ENCODE measurements around the gene CXCL12. TPM values are rescaled to one million over a fixed set of nuclear protein-coding genes. Genes with fewer than 3 reads are reported as not detected.
A peak's percentile ranks its signal among the peaks of the same experiment; 100 is the strongest.

Gene CXCL12
- total RNA-seq, 2 donors from 2014 or later, result 0.91 to 13.5 TPM

GRCh38 chr10:44419790-44420549, 35.1 kb upstream of the CXCL12 start:
- no peak overlapping the region for H3K9ac ChIP-seq (ENCODE audit: extremely low read depth, low read length, poor library complexity, severe bottlenecking)
- H3K4me1 Mint-ChIP-seq, result peaks cover 8% of the 10 kb centered on the region
- H3K4me3 Mint-ChIP-seq, result no peak overlapping the region
- peaks cover 2% of the 10 kb centered on the region for H3K36me3 Mint-ChIP-seq (ENCODE audit: low read depth)
- no peak for TF ChIP-seq CTCF (conservative IDR thresholded peaks at IDR 0.05)
- no peaks in the 10 kb centered on the region for H3K36me3 ChIP-seq (ENCODE audit: control insufficient read depth, insufficient read depth, low read length)
- 84% methylated on average over 2 of the region's 2 CpGs; no CpG with 5 or more reads in 1 of the 2 experiments for WGBS, 2 experiments (ENCODE audit: insufficient coverage in 1 of 2, insufficient read length in 1 of 2)
- DNase-seq, result no peak
- H3K9me3 Mint-ChIP-seq, result peaks cover 8% of the 10 kb centered on the region
- peaks cover 6% of the 10 kb centered on the region for H3K27me3 Mint-ChIP-seq (ENCODE audit: insufficient read depth)
- no peak overlapping the region for H3K27ac ChIP-seq (ENCODE audit: low read depth, low read length)
- no peak overlapping the region for H3K4me3 ChIP-seq (ENCODE audit: low read length)
- H3K27me3 ChIP-seq (ENCODE audit: control insufficient read depth, insufficient read depth, low read length, poor library complexity, severe bottlenecking), result no peaks in the 10 kb centered on the region
- no peaks in the 10 kb centered on the region for H3K4me1 ChIP-seq (ENCODE audit: control insufficient read depth, insufficient read depth, low read length)
- no peak overlapping the region for H3K27ac Mint-ChIP-seq
- peaks cover 7% of the 10 kb centered on the region for H3K9me3 ChIP-seq (ENCODE audit: control insufficient read depth, low read length)

- Histone ChIP-seq H3K9ac (ENCODE audit: extremely low read depth, low read length, poor library complexity, severe bottlenecking) (no peak overlapping the region), H3K27me3 (ENCODE audit: control insufficient read depth, insufficient read depth, low read length, poor library complexity, severe bottlenecking) (no peaks in the 10 kb centered on the region), H3K4me1 (ENCODE audit: control insufficient read depth, insufficient read depth, low read length) (no peaks in the 10 kb centered on the region), H3K4me3 (ENCODE audit: low read length) (no peak overlapping the region), H3K27ac (ENCODE audit: low read depth, low read length) (no peak overlapping the region), H3K9me3 (ENCODE audit: control insufficient read depth, low read length) (peaks cover 9% of the 10 kb centered on the region), H3K36me3 (ENCODE audit: control insufficient read depth, insufficient read depth, low read length) (no peaks in the 10 kb centered on the region)
- peaks cover 2% of the 10 kb centered on the region for H3K36me3 Mint-ChIP-seq (ENCODE audit: low read depth)
- H3K27ac Mint-ChIP-seq, result no peak overlapping the region
- H3K4me3 Mint-ChIP-seq, result no peak overlapping the region
- no peak for TF ChIP-seq CTCF (conservative IDR thresholded peaks at IDR 0.05)
- H3K27me3 Mint-ChIP-seq (ENCODE audit: insufficient read depth), result peaks cover 6% of the 10 kb centered on the region
- peak; percentile 22 for DNase-seq
- H3K4me1 Mint-ChIP-seq, result no peaks in the 10 kb centered on the region
- peaks cover 14% of the 10 kb centered on the region for H3K9me3 Mint-ChIP-seq
- 94 to 99% methylated on average over 6 to 8 of the region's 8 CpGs for WGBS, 2 experiments (ENCODE audit: insufficient coverage in 1 of 2, insufficient read length in 1 of 2)
Observed at GRCh38 chr10:44418637-44419036, 33.7 kb upstream of the CXCL12 start.

- H3K4me3 ChIP-seq (ENCODE audit: low read length), result no peak overlapping the region
- peaks cover 6% of the 10 kb centered on the region for H3K27me3 Mint-ChIP-seq (ENCODE audit: insufficient read depth)
Observed at GRCh38 chr10:44417761-44418160, 32.9 kb upstream of the CXCL12 start.

More at GRCh38 chr10:44417761-44418160, 32.9 kb upstream of the CXCL12 start:
- H3K27ac Mint-ChIP-seq, result no peak overlapping the region
- no peaks in the 10 kb centered on the region for H3K27me3 ChIP-seq (ENCODE audit: control insufficient read depth, insufficient read depth, low read length, poor library complexity, severe bottlenecking)
- peaks cover 2% of the 10 kb centered on the region for H3K36me3 Mint-ChIP-seq (ENCODE audit: low read depth)
- no peaks in the 10 kb centered on the region for H3K36me3 ChIP-seq (ENCODE audit: control insufficient read depth, insufficient read depth, low read length)
- no peak overlapping the region for H3K27ac ChIP-seq (ENCODE audit: low read depth, low read length)
- no peak for TF ChIP-seq CTCF (conservative IDR thresholded peaks at IDR 0.05)
- no peak for DNase-seq
- H3K9me3 Mint-ChIP-seq, result peaks cover 14% of the 10 kb centered on the region
- no peak overlapping the region for H3K9ac ChIP-seq (ENCODE audit: extremely low read depth, low read length, poor library complexity, severe bottlenecking)
- no peaks in the 10 kb centered on the region for H3K4me1 ChIP-seq (ENCODE audit: control insufficient read depth, insufficient read depth, low read length)
- peaks cover 9% of the 10 kb centered on the region for H3K9me3 ChIP-seq (ENCODE audit: control insufficient read depth, low read length)
- H3K4me1 Mint-ChIP-seq, result no peaks in the 10 kb centered on the region
- WGBS, 2 experiments (ENCODE audit: insufficient coverage in 1 of 2, insufficient read length in 1 of 2), result 89 to 100% methylated on average over 2 to 4 of the region's 4 CpGs
- no peak overlapping the region for H3K4me3 Mint-ChIP-seq

All from endodermal cell (in vitro differentiated cells).